Gastroesophageal sphincter (tissue), 3 donors: Measurements from ENCODE around the gene PGAM1.

Experiments used
- CTCF ChIP-seq, 4 experiments: fragments of 200-600 bp in 2 of 4; fragments of 450-650 bp in 2 of 4; sonication (generic) in 1 of 4; IDR thresholded peaks; one replicate each; pipeline ENCODE4 v1.5.1; 2017 to 2019; ENCODE audit warnings: antibody characterized with exemption in 4 of 4, mild to moderate bottlenecking in 2 of 4, moderate library complexity in 2 of 4
- POLR2A ChIP-seq, 2 donors: fragments of 450-650 bp; IDR thresholded peaks; one replicate each; pipeline ENCODE4 v1.6.1; 2017; ENCODE audit warnings: antibody characterized with exemption in 2 of 2, mild to moderate bottlenecking in 2 of 2, moderate library complexity in 1 of 2

- TF ChIP-seq CTCF (IDR thresholded peaks at IDR 0.05) (no peak), POLR2A (IDR thresholded peaks at IDR 0.05) (no peak)
Measured at GRCh38 chr10:97459933-97460332, 33.9 kb downstream of the PGAM1 start.
